Parathyroid adenoma (tissue), 2 donors: Measurements from ENCODE around the gene OBSCN.

Experiments
- H2AFZ ChIP-seq: fragments of 300-600 bp; sonication (generic); one replicate; pipeline ENCODE4 v1.7.0; 2017; ENCODE audit warnings: antibody characterized with exemption, mild to moderate bottlenecking
- H3K27ac ChIP-seq: fragments of 300-600 bp; sonication (generic); one replicate; pipeline ENCODE4 v1.7.0; 2017
- H3K27me3 ChIP-seq: fragments of 300-600 bp; sonication (generic); one replicate; pipeline ENCODE4 v1.7.0; 2017; ENCODE audit warnings: low read length; ENCODE audit not compliant: control insufficient read depth, insufficient read depth
- H3K36me3 ChIP-seq: fragments of 300-600 bp; sonication (generic); one replicate; pipeline ENCODE4 v1.7.0; 2017; ENCODE audit warnings: low read length; ENCODE audit not compliant: control insufficient read depth, insufficient read depth
- H3K4me1 ChIP-seq: fragments of 300-600 bp; sonication (generic); one replicate; pipeline ENCODE4 v1.7.0; 2017; ENCODE audit warnings: control low read depth
- H3K4me2 ChIP-seq: fragments of 300-600 bp; sonication (generic); one replicate; pipeline ENCODE4 v1.7.0; 2017; ENCODE audit warnings: low read length
- H3K4me3 ChIP-seq: fragments of 300-600 bp; sonication (generic); one replicate; pipeline ENCODE4 v1.7.0; 2017; ENCODE audit warnings: low read depth, low read length
- H3K79me2 ChIP-seq: fragments of 300-600 bp; sonication (generic); one replicate; pipeline ENCODE4 v1.7.0; 2017; ENCODE audit warnings: control low read depth
- H3K9ac ChIP-seq: fragments of 300-600 bp; sonication (generic); one replicate; pipeline ENCODE4 v1.7.0; 2017; ENCODE audit warnings: mild to moderate bottlenecking
- H3K9me3 ChIP-seq: fragments of 300-600 bp; sonication (generic); one replicate; pipeline ENCODE4 v1.7.0; 2017; ENCODE audit warnings: low read length; ENCODE audit not compliant: control insufficient read depth
- TF ChIP-seq, protein P1 (sequence below): fragments of 300-600 bp; sonication (generic); IDR thresholded peaks from one replicate; pipeline ENCODE4 v1.7.0; 2017; ENCODE audit warnings: antibody characterized with exemption, mild to moderate bottlenecking
- donor health status: primary hyperparathyroidism.

OBSCN gene

GRCh38 chr1:228333739-228334115 lies 125.9 kb downstream of the OBSCN start:
- Histone ChIP-seq H3K4me3 (no peak overlapping the region), H3K79me2 (no peaks in the 10 kb centered on the region), H2AFZ (no peak overlapping the region), H3K27ac (no peak overlapping the region), H3K9me3 (no peaks in the 10 kb centered on the region), H3K27me3 (no peaks in the 10 kb centered on the region), H3K9ac (no peak overlapping the region), H3K4me2 (no peak overlapping the region), H3K36me3 (no peaks in the 10 kb centered on the region), H3K4me1 (no peaks in the 10 kb centered on the region)
- TF ChIP-seq, protein P1, sequence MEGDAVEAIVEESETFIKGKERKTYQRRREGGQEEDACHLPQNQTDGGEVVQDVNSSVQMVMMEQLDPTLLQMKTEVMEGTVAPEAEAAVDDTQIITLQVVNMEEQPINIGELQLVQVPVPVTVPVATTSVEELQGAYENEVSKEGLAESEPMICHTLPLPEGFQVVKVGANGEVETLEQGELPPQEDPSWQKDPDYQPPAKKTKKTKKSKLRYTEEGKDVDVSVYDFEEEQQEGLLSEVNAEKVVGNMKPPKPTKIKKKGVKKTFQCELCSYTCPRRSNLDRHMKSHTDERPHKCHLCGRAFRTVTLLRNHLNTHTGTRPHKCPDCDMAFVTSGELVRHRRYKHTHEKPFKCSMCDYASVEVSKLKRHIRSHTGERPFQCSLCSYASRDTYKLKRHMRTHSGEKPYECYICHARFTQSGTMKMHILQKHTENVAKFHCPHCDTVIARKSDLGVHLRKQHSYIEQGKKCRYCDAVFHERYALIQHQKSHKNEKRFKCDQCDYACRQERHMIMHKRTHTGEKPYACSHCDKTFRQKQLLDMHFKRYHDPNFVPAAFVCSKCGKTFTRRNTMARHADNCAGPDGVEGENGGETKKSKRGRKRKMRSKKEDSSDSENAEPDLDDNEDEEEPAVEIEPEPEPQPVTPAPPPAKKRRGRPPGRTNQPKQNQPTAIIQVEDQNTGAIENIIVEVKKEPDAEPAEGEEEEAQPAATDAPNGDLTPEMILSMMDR = no peak

DNA sequence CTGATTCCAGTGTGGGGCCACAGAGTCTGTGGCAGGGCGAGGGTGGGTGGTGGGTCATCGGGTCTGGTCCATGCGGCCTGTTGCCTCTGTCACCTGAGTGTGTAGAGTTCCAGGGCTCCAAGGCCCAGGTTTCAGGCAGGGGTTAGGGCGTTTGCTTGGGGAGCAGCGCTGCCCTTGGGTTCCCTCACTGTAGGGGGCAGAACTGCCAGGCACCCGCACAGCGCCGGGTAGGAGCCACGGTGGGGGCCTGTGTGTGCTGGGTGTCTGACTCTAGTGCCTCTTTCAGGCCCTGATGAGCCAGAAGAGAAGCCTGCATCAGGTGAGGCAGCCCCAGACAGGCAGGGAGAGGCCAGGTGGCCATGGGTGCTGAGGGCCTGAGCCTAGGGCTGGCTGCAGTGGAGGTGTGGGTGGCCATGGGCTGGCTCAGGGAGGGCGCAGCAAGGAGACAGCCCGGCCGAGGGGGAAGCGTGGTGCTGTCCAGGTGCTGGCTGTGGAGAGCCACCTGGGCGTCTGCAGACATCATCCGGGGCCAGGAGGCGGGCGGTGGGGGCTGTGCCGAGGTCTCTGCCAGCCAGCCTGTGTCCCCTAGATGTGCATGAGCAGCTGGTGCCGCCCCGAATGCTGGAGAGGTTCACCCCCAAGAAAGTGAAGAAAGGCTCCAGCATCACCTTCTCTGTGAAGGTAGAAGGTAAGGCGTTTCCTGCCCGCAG lies 126.5 kb downstream of the OBSCN start:
- H3K36me3 ChIP-seq = no peaks in the 10 kb centered on the region
- TF ChIP-seq, protein P1 = no peak
- no peaks in the 10 kb centered on the region for H3K27me3 ChIP-seq
- H3K27ac ChIP-seq = no peak overlapping the region
- no peak overlapping the region for H2AFZ ChIP-seq
- no peak overlapping the region for H3K9ac ChIP-seq
- no peak overlapping the region for H3K4me2 ChIP-seq
- H3K79me2 ChIP-seq = no peaks in the 10 kb centered on the region
- no peaks in the 10 kb centered on the region for H3K4me1 ChIP-seq
- no peak overlapping the region for H3K4me3 ChIP-seq
- no peaks in the 10 kb centered on the region for H3K9me3 ChIP-seq

GRCh38 chr1:228334954-228335353 lies 127.1 kb downstream of the OBSCN start:
- Histone ChIP-seq H3K4me3 (no peak overlapping the region), H3K4me2 (no peak overlapping the region), H3K4me1 (no peaks in the 10 kb centered on the region), H3K36me3 (no peaks in the 10 kb centered on the region), H3K27me3 (no peaks in the 10 kb centered on the region), H3K9me3 (no peaks in the 10 kb centered on the region), H2AFZ (no peak overlapping the region), H3K9ac (no peak overlapping the region), H3K79me2 (no peaks in the 10 kb centered on the region), H3K27ac (no peak overlapping the region)
- TF ChIP-seq, protein P1 = no peak

DNA sequence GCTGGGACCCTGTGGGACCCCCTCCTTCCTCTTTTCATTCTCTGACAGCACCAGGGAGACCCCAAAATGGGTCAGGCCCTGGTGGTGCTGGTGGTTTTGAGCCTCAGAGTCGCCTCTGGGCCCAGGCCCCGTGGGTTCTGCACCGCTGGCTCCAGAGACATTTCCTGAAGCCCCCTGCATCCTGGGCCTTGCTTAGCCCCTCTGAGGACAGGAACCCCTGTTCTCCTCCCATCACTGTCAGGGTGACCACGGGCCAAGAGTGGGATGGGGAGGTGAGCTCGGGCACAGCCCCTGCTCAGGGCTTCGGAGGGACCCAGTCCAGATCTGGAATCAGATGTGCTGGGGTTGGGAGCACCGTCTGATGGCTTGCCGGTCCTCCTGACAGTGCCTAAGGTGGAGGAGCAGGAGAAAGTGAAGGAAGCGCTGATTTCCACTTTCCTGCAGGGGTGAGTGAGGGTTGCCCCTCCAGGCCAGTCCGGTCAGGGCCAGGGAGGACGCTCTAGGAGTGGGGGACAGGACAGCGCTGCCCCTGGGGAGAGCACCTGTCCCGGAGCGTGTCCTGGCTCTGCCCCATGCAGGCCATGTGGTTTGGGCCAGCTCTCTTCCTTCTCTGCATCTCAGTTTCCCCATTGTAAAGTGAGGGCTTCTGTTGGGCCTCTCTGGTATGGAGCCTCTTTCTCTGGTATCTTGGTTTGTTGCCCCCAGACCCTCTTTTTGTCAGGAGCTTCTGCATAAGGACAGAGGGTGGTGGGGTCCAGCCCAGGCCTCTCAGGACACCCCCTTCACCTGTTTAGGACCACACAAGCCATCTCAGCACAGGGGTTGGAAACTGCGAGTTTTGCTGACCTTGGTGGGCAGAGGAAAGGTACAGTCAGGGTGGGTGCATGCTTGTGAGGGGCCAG lies 127.8 kb downstream of the OBSCN start:
- H3K36me3 ChIP-seq = no peaks in the 10 kb centered on the region

More for the DNA sequence above, 127.8 kb downstream of the OBSCN start:
- no peaks in the 10 kb centered on the region for H3K9me3 ChIP-seq
- H3K9ac ChIP-seq = no peak overlapping the region
- TF ChIP-seq, protein P1 = no peak
- no peaks in the 10 kb centered on the region for H3K27me3 ChIP-seq
- no peak overlapping the region for H3K27ac ChIP-seq
- H3K4me1 ChIP-seq = no peaks in the 10 kb centered on the region
- no peaks in the 10 kb centered on the region for H3K79me2 ChIP-seq
- H2AFZ ChIP-seq = no peak overlapping the region
- no peak overlapping the region for H3K4me2 ChIP-seq
- no peak overlapping the region for H3K4me3 ChIP-seq
